ENCODE results near the gene TFDP1. TPM values are rescaled to one million over a fixed set of nuclear protein-coding genes. Genes with fewer than 3 reads are reported as not detected.

TFDP1 gene
- total RNA-seq, 1 experiment from 2014 or later = 140 TPM

GRCh38 chr13:113638173-113638746, 53.7 kb downstream of the TFDP1 start:
- Histone ChIP-seq H3K9me3 (no peaks in the 10 kb centered on the region), H3K4me3 (ENCODE audit: low read depth, low read length) (no peak overlapping the region), H3K4me1 (no peaks in the 10 kb centered on the region), H3K27me3 (replicated peaks; ENCODE audit: control insufficient read depth, insufficient read depth, low read length) (no peaks in the 10 kb centered on the region), H3K36me3 (ENCODE audit: control insufficient read depth, insufficient read depth, low read length) (peaks cover 1% of the 10 kb centered on the region)
- no TSS peak for BruUV-seq (replicated peaks)
- no peak for DNase-seq
- Mint-ChIP-seq H3K4me3 (ENCODE audit: unreplicated experiment) (no peak overlapping the region), H3K27me3 (ENCODE audit: insufficient read depth, unreplicated experiment) (no peaks in the 10 kb centered on the region), H3K4me1 (ENCODE audit: low read depth, unreplicated experiment) (no peaks in the 10 kb centered on the region), H3K9me3 (ENCODE audit: unreplicated experiment) (no peaks in the 10 kb centered on the region), H3K27ac (ENCODE audit: unreplicated experiment) (no peak overlapping the region), H3K36me3 (ENCODE audit: insufficient read depth, unreplicated experiment) (peaks cover 91% of the 10 kb centered on the region)
- no peak for TF ChIP-seq CTCF (IDR thresholded peaks at IDR 0.05; ENCODE audit: insufficient read depth in 1 of 2, low read depth in 1 of 2, low read length in 1 of 2, severe bottlenecking in 1 of 2, unreplicated experiment in 1 of 2)
- CTCF ChIA-PET = interaction anchor here (0.6 kb wide), 1 partner anchor 22 kb away, joined by 5 read pairs; no protein-coding TSS in a partner anchor
- POLR2A ChIA-PET = no interaction called here
- intact Hi-C loops (cut with micrococcal nuclease; ENCODE audit: unreplicated experiment) = no loop called here

GRCh38 chr13:113638806-113639205, 54.3 kb downstream of the TFDP1 start:
- Histone ChIP-seq H3K36me3 (ENCODE audit: control insufficient read depth, insufficient read depth, low read length) (peaks cover 1% of the 10 kb centered on the region), H3K4me1 (no peaks in the 10 kb centered on the region), H3K9me3 (no peaks in the 10 kb centered on the region), H3K4me3 (ENCODE audit: low read depth, low read length) (no peak overlapping the region), H3K27me3 (replicated peaks; ENCODE audit: control insufficient read depth, insufficient read depth, low read length) (no peaks in the 10 kb centered on the region)
- ChIA-PET CTCF (no interaction called here), POLR2A (no interaction called here)
- peak in 1 of 2 experiments; percentile 10 for DNase-seq
- no TSS peak for BruUV-seq (replicated peaks)
- Mint-ChIP-seq H3K4me1 (ENCODE audit: low read depth, unreplicated experiment) (no peaks in the 10 kb centered on the region), H3K36me3 (ENCODE audit: insufficient read depth, unreplicated experiment) (peaks cover 91% of the 10 kb centered on the region), H3K9me3 (ENCODE audit: unreplicated experiment) (no peaks in the 10 kb centered on the region), H3K27ac (ENCODE audit: unreplicated experiment) (no peak overlapping the region), H3K4me3 (ENCODE audit: unreplicated experiment) (no peak overlapping the region), H3K27me3 (ENCODE audit: insufficient read depth, unreplicated experiment) (no peaks in the 10 kb centered on the region)
- intact Hi-C loops (cut with micrococcal nuclease; ENCODE audit: unreplicated experiment) = no loop called here
- no peak for TF ChIP-seq CTCF (IDR thresholded peaks at IDR 0.05; ENCODE audit: insufficient read depth in 1 of 2, low read depth in 1 of 2, low read length in 1 of 2, severe bottlenecking in 1 of 2, unreplicated experiment in 1 of 2)

GRCh38 chr13:113639616-113640262, 55.2 kb downstream of the TFDP1 start:
- Histone ChIP-seq H3K4me1 (no peaks in the 10 kb centered on the region), H3K36me3 (ENCODE audit: control insufficient read depth, insufficient read depth, low read length) (peaks cover 1% of the 10 kb centered on the region), H3K4me3 (ENCODE audit: low read depth, low read length) (no peak overlapping the region), H3K9me3 (no peaks in the 10 kb centered on the region), H3K27me3 (replicated peaks; ENCODE audit: control insufficient read depth, insufficient read depth, low read length) (no peaks in the 10 kb centered on the region)
- peak in 1 of 2 experiments; percentile 28 for DNase-seq
- POLR2A ChIA-PET = no interaction called here
- CTCF ChIA-PET = no interaction called here
- intact Hi-C loops (cut with micrococcal nuclease; ENCODE audit: unreplicated experiment) = no loop called here
- Mint-ChIP-seq H3K36me3 (ENCODE audit: insufficient read depth, unreplicated experiment) (peaks cover 83% of the 10 kb centered on the region), H3K4me3 (ENCODE audit: unreplicated experiment) (no peak overlapping the region), H3K27me3 (ENCODE audit: insufficient read depth, unreplicated experiment) (no peaks in the 10 kb centered on the region), H3K9me3 (ENCODE audit: unreplicated experiment) (no peaks in the 10 kb centered on the region), H3K27ac (ENCODE audit: unreplicated experiment) (no peak overlapping the region), H3K4me1 (ENCODE audit: low read depth, unreplicated experiment) (no peaks in the 10 kb centered on the region)
- TF ChIP-seq CTCF (IDR thresholded peaks at IDR 0.05; ENCODE audit: insufficient read depth in 1 of 2, low read depth in 1 of 2, low read length in 1 of 2, severe bottlenecking in 1 of 2, unreplicated experiment in 1 of 2) = no peak
- no TSS peak for BruUV-seq (replicated peaks)

Measured in Caco-2 (cell line).